ENCODE data around the gene SLC25A48.

SLC25A48 gene

GRCh38 chr5:135850231-135850630, 15.8 kb downstream of the SLC25A48 start:
- H3K79me2 ChIP-seq (ENCODE audit: control insufficient read depth, low read length) = no peaks in the 10 kb centered on the region
- H3K36me3 ChIP-seq (ENCODE audit: control insufficient read depth, low read length) = no peaks in the 10 kb centered on the region
- no peaks in the 10 kb centered on the region for H4K20me1 ChIP-seq (ENCODE audit: control insufficient read depth, insufficient read depth, low read depth, low read length)
- H3F3A ChIP-seq (ENCODE audit: control insufficient read depth, insufficient read depth) = no peaks in the 10 kb centered on the region
- no peaks in the 10 kb centered on the region for H3K4me1 ChIP-seq (ENCODE audit: control insufficient read depth, low read length)
- no peaks in the 10 kb centered on the region for H3K9me3 ChIP-seq (ENCODE audit: control insufficient read depth, insufficient read depth, low read length)
- H3K27me3 ChIP-seq (ENCODE audit: control insufficient read depth, low read length) = peaks cover 3% of the 10 kb centered on the region
- H3K27ac ChIP-seq (ENCODE audit: low read depth, low read length) = no peak overlapping the region
- H3K9me2 ChIP-seq (replicated peaks; ENCODE audit: control insufficient read depth, low read length) = no peaks in the 10 kb centered on the region
- no peak overlapping the region for H3K4me2 ChIP-seq (ENCODE audit: low read length)
- TF ChIP-seq CTCF (IDR thresholded peaks at IDR 0.05; ENCODE audit: low read depth, low read length, poor library complexity, severe bottlenecking) (no peak), EZH2phosphoT487 (IDR thresholded peaks at IDR 0.05; ENCODE audit: borderline replicate concordance, low read length) (no peak)
- no peak overlapping the region for H3K4me3 ChIP-seq (ENCODE audit: low read length)

GRCh38 chr5:135850671-135851070, 16.2 kb downstream of the SLC25A48 start:
- Histone ChIP-seq H3K4me3 (ENCODE audit: low read length) (no peak overlapping the region), H3F3A (ENCODE audit: control insufficient read depth, insufficient read depth) (no peaks in the 10 kb centered on the region), H4K20me1 (ENCODE audit: control insufficient read depth, insufficient read depth, low read depth, low read length) (no peaks in the 10 kb centered on the region), H3K27me3 (ENCODE audit: control insufficient read depth, low read length) (peaks cover 3% of the 10 kb centered on the region), H3K36me3 (ENCODE audit: control insufficient read depth, low read length) (no peaks in the 10 kb centered on the region), H3K4me2 (ENCODE audit: low read length) (no peak overlapping the region), H3K27ac (ENCODE audit: low read depth, low read length) (no peak overlapping the region), H3K4me1 (ENCODE audit: control insufficient read depth, low read length) (no peaks in the 10 kb centered on the region), H3K9me3 (ENCODE audit: control insufficient read depth, insufficient read depth, low read length) (no peaks in the 10 kb centered on the region), H3K79me2 (ENCODE audit: control insufficient read depth, low read length) (no peaks in the 10 kb centered on the region), H3K9me2 (replicated peaks; ENCODE audit: control insufficient read depth, low read length) (no peaks in the 10 kb centered on the region)
- TF ChIP-seq CTCF (IDR thresholded peaks at IDR 0.05; ENCODE audit: low read depth, low read length, poor library complexity, severe bottlenecking) = no peak
- TF ChIP-seq EZH2phosphoT487 (IDR thresholded peaks at IDR 0.05; ENCODE audit: borderline replicate concordance, low read length) = no peak

GRCh38 chr5:135851186-135851914, 16.9 kb downstream of the SLC25A48 start:
- no peak overlapping the region for H3K4me3 ChIP-seq (ENCODE audit: low read length)
- H3K27me3 ChIP-seq (ENCODE audit: control insufficient read depth, low read length) = peaks cover 3% of the 10 kb centered on the region
- no peaks in the 10 kb centered on the region for H4K20me1 ChIP-seq (ENCODE audit: control insufficient read depth, insufficient read depth, low read depth, low read length)
- H3K79me2 ChIP-seq (ENCODE audit: control insufficient read depth, low read length) = no peaks in the 10 kb centered on the region
- no peaks in the 10 kb centered on the region for H3K9me3 ChIP-seq (ENCODE audit: control insufficient read depth, insufficient read depth, low read length)
- TF ChIP-seq EZH2phosphoT487 (IDR thresholded peaks at IDR 0.05; ENCODE audit: borderline replicate concordance, low read length) (no peak), CTCF (IDR thresholded peaks at IDR 0.05; ENCODE audit: low read depth, low read length, poor library complexity, severe bottlenecking) (no peak)
- H3K27ac ChIP-seq (ENCODE audit: low read depth, low read length) = no peak overlapping the region
- H3K9me2 ChIP-seq (replicated peaks; ENCODE audit: control insufficient read depth, low read length) = no peaks in the 10 kb centered on the region
- H3K4me1 ChIP-seq (ENCODE audit: control insufficient read depth, low read length) = no peaks in the 10 kb centered on the region
- H3K36me3 ChIP-seq (ENCODE audit: control insufficient read depth, low read length) = no peaks in the 10 kb centered on the region
- no peaks in the 10 kb centered on the region for H3F3A ChIP-seq (ENCODE audit: control insufficient read depth, insufficient read depth)
- no peak overlapping the region for H3K4me2 ChIP-seq (ENCODE audit: low read length)

Measured in DOHH2 (cell line).